Neural cell (in vitro differentiated cells): ENCODE results near the gene CRB2. TPM values are rescaled to one million over a fixed set of nuclear protein-coding genes. Genes with fewer than 3 reads are reported as not detected.

Source experiments
- H2AFZ ChIP-seq: fragments of 200-600, 300-800 bp; sonication (generic), shearing (Covaris generic); 2 replicates; pipeline ENCODE4 v1.6.0; 2014; ENCODE audit warnings: low read depth, mild to moderate bottlenecking, antibody characterized with exemption, low read length, moderate library complexity
- H3F3A ChIP-seq: fragments of 200-600 bp; shearing (Covaris generic); 2 replicates; pipeline ENCODE4 v1.6.1; 2016; ENCODE audit warnings: mild to moderate bottlenecking, moderate library complexity, mixed read lengths, antibody characterized with exemption, low read length; ENCODE audit not compliant: insufficient read depth, poor library complexity, severe bottlenecking
- H3K27ac ChIP-seq: fragments of 200-600, 300-800 bp; sonication (generic), shearing (Covaris generic); 2 replicates; pipeline ENCODE4 v1.5.1; 2014; ENCODE audit warnings: mild to moderate bottlenecking, low read length, moderate library complexity
- H3K27me3 ChIP-seq: fragments of 300-800, 200-600 bp; sonication (generic), shearing (Covaris generic); 2 replicates; pipeline ENCODE4 v1.6.0; 2014; ENCODE audit warnings: mild to moderate bottlenecking, low read depth, low read length, moderate library complexity; ENCODE audit not compliant: insufficient read depth
- H3K36me3 ChIP-seq: fragments of 300-800, 200-600 bp; sonication (generic), shearing (Covaris generic); 2 replicates; pipeline ENCODE4 v1.5.1; 2014; ENCODE audit warnings: mild to moderate bottlenecking, antibody characterized with exemption, low read length, moderate library complexity; ENCODE audit not compliant: insufficient read depth
- H3K4me2 ChIP-seq: fragments of 300-800, 200-600 bp; sonication (generic), shearing (Covaris generic); 2 replicates; pipeline ENCODE4 v1.6.0; 2014; ENCODE audit warnings: mild to moderate bottlenecking, low read length
- H3K4me3 ChIP-seq: fragments of 300-800, 200-600 bp; sonication (generic), shearing (Covaris generic); 2 replicates; pipeline ENCODE4 v1.5.1; 2014; ENCODE audit warnings: mild to moderate bottlenecking, low read length, moderate library complexity
- H3K79me2 ChIP-seq: fragments of 200-600 bp; shearing (Covaris generic); replicated peaks from 2 replicates; pipeline ENCODE4 v1.6.0; 2014; ENCODE audit warnings: mild to moderate bottlenecking, low read length, moderate library complexity; ENCODE audit not compliant: insufficient read depth
- H3K9ac ChIP-seq: fragments of 300-800, 200-600 bp; sonication (generic), shearing (Covaris generic); 2 replicates; pipeline ENCODE4 v1.6.1; 2016; ENCODE audit warnings: mild to moderate bottlenecking, low read length, mixed read lengths
- H3K9me2 ChIP-seq: fragments of 200-600 bp; shearing (Covaris generic); 2 replicates; pipeline ENCODE4 v1.6.1; 2016; ENCODE audit warnings: mild to moderate bottlenecking, low read length, mixed read lengths; ENCODE audit not compliant: insufficient read depth
- H3K9me3 ChIP-seq: fragments of 200-600, 300-800 bp; sonication (generic), shearing (Covaris generic); 2 replicates; pipeline ENCODE4 v1.6.1; 2016; ENCODE audit warnings: mild to moderate bottlenecking, mixed run types, low read length, moderate library complexity, mixed read lengths
- H4K20me1 ChIP-seq: fragments of 200-600 bp; shearing (Covaris generic); 2 replicates; pipeline ENCODE4 v1.6.1; 2016; ENCODE audit warnings: mild to moderate bottlenecking, mixed run types; ENCODE audit not compliant: insufficient read depth
- EP300 ChIP-seq: fragments of 450-650 bp; conservative IDR thresholded peaks from 2 replicates; pipeline ENCODE4 v1.6.1; 2014; ENCODE audit warnings: antibody characterized with exemption, mild to moderate bottlenecking, moderate library complexity; ENCODE audit not compliant: poor library complexity, severe bottlenecking
- EZH2 ChIP-seq: fragments of 200-600, 300-800 bp; shearing (Covaris generic), sonication (generic); IDR thresholded peaks from 2 replicates; pipeline ENCODE4 v1.6.1; 2014; ENCODE audit warnings: antibody characterized with exemption, low read length, borderline replicate concordance, mild to moderate bottlenecking; ENCODE audit not compliant: insufficient read depth, poor library complexity, severe bottlenecking
- MXI1 ChIP-seq: fragments of 450-650 bp; conservative IDR thresholded peaks from 2 replicates; pipeline ENCODE4 v1.6.1; 2014; ENCODE audit warnings: antibody characterized with exemption, mild to moderate bottlenecking; ENCODE audit not compliant: poor library complexity, severe bottlenecking
- POLR2AphosphoS5 ChIP-seq: IDR thresholded peaks from 2 replicates; pipeline ENCODE4 v1.6.1; 2012
- RAD21 ChIP-seq: fragments of 450-650 bp; conservative IDR thresholded peaks from 2 replicates; pipeline ENCODE4 v1.6.1; 2014; ENCODE audit warnings: antibody characterized with exemption, mild to moderate bottlenecking, moderate library complexity
- SMC3 ChIP-seq: fragments of 450-650 bp; conservative IDR thresholded peaks from 2 replicates; pipeline ENCODE4 v1.6.1; 2014; ENCODE audit warnings: antibody characterized with exemption, mild to moderate bottlenecking, moderate library complexity; ENCODE audit not compliant: poor library complexity
- TAF1 ChIP-seq: IDR thresholded peaks from 2 replicates; pipeline ENCODE4 v1.6.1; 2012; ENCODE audit warnings: low read depth
- polyA plus RNA-seq: library from polyadenylated mRNA; depleted of rRNA; stranded (reverse); fragments of >200 nt; gene quantifications from 2 replicates; pipeline ENCODE4 v1.2.3, GENCODE V29; 2014
- TF ChIP-seq, protein P1 (sequence below): IDR thresholded peaks from 2 replicates; pipeline ENCODE4 v1.6.1; 2012; ENCODE audit warnings: borderline replicate concordance
- TF ChIP-seq, protein P2 (sequence below): fragments of 450-650 bp; IDR thresholded peaks from 2 replicates; pipeline ENCODE4 v1.5.1; 2014; ENCODE audit warnings: antibody characterized with exemption, mild to moderate bottlenecking, moderate library complexity; ENCODE audit not compliant: poor library complexity, severe bottlenecking

The CRB2 gene
- polyA plus RNA-seq, 1 donor from 2014 or later = 0.32 TPM

DNA sequence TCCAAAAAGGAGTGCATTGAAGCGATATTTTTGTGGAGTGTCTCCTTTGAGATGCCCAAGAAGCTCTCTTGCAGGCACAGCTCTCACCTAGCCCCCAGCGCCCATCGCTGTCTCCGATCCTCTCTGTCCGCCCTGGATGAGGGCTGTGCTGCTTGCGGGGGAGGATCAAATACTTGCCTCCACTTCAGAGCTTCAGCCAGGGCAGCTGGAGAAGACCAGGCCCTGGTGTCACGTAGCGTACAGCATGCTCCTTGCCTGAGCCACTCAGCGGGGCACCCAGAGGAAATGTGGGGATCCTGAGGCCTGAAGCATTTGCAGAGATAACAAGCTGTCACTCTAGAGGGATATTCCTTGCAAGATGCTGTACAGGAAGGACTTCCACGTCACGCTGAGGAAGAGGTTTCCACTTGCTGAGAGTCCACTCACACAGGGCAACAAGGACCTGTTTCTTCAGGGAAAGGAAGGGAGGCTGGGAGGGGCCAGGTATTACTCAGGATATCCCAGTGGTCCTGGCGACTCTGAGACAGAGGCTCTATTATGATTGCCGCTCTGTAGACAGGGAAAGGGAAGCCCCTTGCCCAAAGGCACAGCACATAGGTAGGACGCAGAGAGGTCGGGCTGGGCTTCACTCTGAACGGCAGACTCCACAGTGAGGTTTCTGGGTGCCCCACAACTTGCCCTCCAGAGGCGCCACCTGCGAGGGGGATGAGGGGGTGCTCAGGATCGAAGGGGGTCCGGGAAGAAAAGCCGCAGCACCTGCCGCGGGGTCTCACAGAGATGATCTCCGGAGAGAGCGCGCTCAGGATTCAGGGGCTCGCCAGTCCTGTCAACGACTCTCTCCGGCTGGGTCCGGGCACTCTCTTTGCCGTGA, 64.0 kb downstream of the CRB2 start:
- no peaks in the 10 kb centered on the region for H3K9me2 ChIP-seq
- H3K9me3 ChIP-seq = no peaks in the 10 kb centered on the region
- no peaks in the 10 kb centered on the region for H3K27me3 ChIP-seq
- no peak overlapping the region for H2AFZ ChIP-seq
- H3K79me2 ChIP-seq = no peaks in the 10 kb centered on the region
- H3K9ac ChIP-seq = no peak overlapping the region
- no peak overlapping the region for H3K4me2 ChIP-seq
- H3F3A ChIP-seq = no peaks in the 10 kb centered on the region
- no peak overlapping the region for H3K4me3 ChIP-seq
- no peaks in the 10 kb centered on the region for H4K20me1 ChIP-seq
- no peaks in the 10 kb centered on the region for H3K36me3 ChIP-seq
- no peak overlapping the region for H3K27ac ChIP-seq
- TF ChIP-seq, protein P1, sequence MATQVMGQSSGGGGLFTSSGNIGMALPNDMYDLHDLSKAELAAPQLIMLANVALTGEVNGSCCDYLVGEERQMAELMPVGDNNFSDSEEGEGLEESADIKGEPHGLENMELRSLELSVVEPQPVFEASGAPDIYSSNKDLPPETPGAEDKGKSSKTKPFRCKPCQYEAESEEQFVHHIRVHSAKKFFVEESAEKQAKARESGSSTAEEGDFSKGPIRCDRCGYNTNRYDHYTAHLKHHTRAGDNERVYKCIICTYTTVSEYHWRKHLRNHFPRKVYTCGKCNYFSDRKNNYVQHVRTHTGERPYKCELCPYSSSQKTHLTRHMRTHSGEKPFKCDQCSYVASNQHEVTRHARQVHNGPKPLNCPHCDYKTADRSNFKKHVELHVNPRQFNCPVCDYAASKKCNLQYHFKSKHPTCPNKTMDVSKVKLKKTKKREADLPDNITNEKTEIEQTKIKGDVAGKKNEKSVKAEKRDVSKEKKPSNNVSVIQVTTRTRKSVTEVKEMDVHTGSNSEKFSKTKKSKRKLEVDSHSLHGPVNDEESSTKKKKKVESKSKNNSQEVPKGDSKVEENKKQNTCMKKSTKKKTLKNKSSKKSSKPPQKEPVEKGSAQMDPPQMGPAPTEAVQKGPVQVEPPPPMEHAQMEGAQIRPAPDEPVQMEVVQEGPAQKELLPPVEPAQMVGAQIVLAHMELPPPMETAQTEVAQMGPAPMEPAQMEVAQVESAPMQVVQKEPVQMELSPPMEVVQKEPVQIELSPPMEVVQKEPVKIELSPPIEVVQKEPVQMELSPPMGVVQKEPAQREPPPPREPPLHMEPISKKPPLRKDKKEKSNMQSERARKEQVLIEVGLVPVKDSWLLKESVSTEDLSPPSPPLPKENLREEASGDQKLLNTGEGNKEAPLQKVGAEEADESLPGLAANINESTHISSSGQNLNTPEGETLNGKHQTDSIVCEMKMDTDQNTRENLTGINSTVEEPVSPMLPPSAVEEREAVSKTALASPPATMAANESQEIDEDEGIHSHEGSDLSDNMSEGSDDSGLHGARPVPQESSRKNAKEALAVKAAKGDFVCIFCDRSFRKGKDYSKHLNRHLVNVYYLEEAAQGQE = no peak
- TF ChIP-seq MXI1 (no peak), EP300 (no peak), RAD21 (no peak), EZH2 (no peak), TAF1 (no peak), SMC3 (no peak), POLR2AphosphoS5 (no peak)
- TF ChIP-seq, protein P2, sequence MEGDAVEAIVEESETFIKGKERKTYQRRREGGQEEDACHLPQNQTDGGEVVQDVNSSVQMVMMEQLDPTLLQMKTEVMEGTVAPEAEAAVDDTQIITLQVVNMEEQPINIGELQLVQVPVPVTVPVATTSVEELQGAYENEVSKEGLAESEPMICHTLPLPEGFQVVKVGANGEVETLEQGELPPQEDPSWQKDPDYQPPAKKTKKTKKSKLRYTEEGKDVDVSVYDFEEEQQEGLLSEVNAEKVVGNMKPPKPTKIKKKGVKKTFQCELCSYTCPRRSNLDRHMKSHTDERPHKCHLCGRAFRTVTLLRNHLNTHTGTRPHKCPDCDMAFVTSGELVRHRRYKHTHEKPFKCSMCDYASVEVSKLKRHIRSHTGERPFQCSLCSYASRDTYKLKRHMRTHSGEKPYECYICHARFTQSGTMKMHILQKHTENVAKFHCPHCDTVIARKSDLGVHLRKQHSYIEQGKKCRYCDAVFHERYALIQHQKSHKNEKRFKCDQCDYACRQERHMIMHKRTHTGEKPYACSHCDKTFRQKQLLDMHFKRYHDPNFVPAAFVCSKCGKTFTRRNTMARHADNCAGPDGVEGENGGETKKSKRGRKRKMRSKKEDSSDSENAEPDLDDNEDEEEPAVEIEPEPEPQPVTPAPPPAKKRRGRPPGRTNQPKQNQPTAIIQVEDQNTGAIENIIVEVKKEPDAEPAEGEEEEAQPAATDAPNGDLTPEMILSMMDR = no peak

DNA sequence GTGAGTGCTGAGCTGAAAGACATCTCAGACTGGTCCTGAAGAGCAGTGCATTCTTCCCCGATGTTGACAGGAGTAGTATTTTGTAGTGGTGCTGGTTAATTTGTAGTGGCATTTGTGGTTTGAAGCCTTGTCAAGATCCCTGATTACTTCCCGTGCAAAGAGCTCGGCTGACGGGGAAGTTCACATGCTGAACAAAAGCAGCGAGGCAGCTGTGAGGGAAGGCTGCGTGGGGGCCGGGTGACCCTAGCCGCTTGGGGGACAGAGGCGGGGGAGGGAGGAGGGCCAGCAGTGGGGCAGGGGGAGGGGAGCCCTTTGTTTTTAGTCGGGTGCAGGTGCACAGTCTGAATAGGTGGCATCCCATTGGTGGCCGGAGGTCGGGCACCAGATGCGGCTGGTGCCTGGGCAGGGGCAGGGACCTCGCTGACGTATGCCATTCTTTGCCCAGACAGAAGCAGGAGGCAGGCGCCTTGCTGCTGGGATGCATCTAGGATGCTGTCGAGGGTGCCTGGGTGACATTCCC, 64.7 kb downstream of the CRB2 start:
- Histone ChIP-seq H3K27me3 (no peaks in the 10 kb centered on the region), H3K4me2 (no peak overlapping the region), H4K20me1 (no peaks in the 10 kb centered on the region), H3K36me3 (no peaks in the 10 kb centered on the region), H3K9ac (no peak overlapping the region), H3K27ac (no peak overlapping the region), H3K9me2 (no peaks in the 10 kb centered on the region), H2AFZ (no peak overlapping the region), H3K4me3 (no peak overlapping the region), H3K79me2 (no peaks in the 10 kb centered on the region), H3F3A (no peaks in the 10 kb centered on the region), H3K9me3 (no peaks in the 10 kb centered on the region)
- TF ChIP-seq EP300 (peak; percentile 47), RAD21 (no peak), POLR2AphosphoS5 (peak; percentile 91)
- TF ChIP-seq, protein P1 = peak; percentile 31
